22Rv1 (cell line): Measurements from ENCODE around the gene SLC4A9.

ENCODE experiments used
- CTCF ChIP-seq: fragments of 450-650 bp; IDR thresholded peaks from 2 replicates; pipeline ENCODE4 v1.5.1; 2017; ENCODE audit warnings: mild to moderate bottlenecking
- ZFX ChIP-seq: fragments of 450-650 bp; IDR thresholded peaks from 2 replicates; pipeline ENCODE4 v1.6.1; 2017; ENCODE audit warnings: antibody characterized with exemption, borderline replicate concordance

GRCh38 chr5:140366589-140367255 is 6.7 kb downstream of the SLC4A9 start:
- TF ChIP-seq CTCF, result no peak
- no peak for TF ChIP-seq ZFX
